K562 (cell line): Measurements from ENCODE around the gene RAB41.

Experiments used
- CEBPB ChIP-seq: fragments of 450-650 bp; IDR thresholded peaks from 2 replicates; pipeline ENCODE4 v1.6.1; 2016; ENCODE audit warnings: missing genetic modification characterization, missing compliant biosample characterization
- CTCF ChIP-seq, 3 experiments: IDR thresholded peaks in 2 of 3; conservative IDR thresholded peaks in 1 of 3; 2 replicates each; pipeline ENCODE4 v1.5.1; 2011 to 2012; ENCODE audit warnings: low read length in 3 of 3, mild to moderate bottlenecking in 3 of 3, control low read depth in 2 of 3, improper control_type of control experiment in 1 of 3, inconsistent platforms in 1 of 3, low read depth in 1 of 3, mixed read lengths in 1 of 3, moderate library complexity in 1 of 3; ENCODE audit not compliant: insufficient read depth in 2 of 3
- FOXK2 ChIP-seq, 2 experiments: fragments of 450-650 bp; IDR thresholded peaks in 1 of 2; conservative IDR thresholded peaks in 1 of 2; 2 replicates each; pipeline ENCODE4 v1.6.1; 2016; ENCODE audit warnings: low read depth in 2 of 2, mild to moderate bottlenecking in 1 of 2
- SETDB1 ChIP-seq: IDR thresholded peaks from one replicate; pipeline ENCODE4 v1.6.1; 2012; ENCODE audit warnings: low read length, control low read depth, inconsistent platforms
- SOX6 ChIP-seq: fragments of 450-650 bp; IDR thresholded peaks from 2 replicates; pipeline ENCODE4 v1.6.1; 2014; ENCODE audit warnings: mild to moderate bottlenecking
- USF1 ChIP-seq: sonication (generic); formaldehyde crosslinking; IDR thresholded peaks from 2 replicates; pipeline ENCODE4 v1.9.0; 2022; ENCODE audit warnings: mild to moderate bottlenecking, missing genetic modification reagents
- ZNF75A ChIP-seq: fragments of 450-650 bp; formaldehyde crosslinking; IDR thresholded peaks from 2 replicates; pipeline ENCODE4 v1.4.0; 2020; ENCODE audit warnings: mild to moderate bottlenecking

DNA sequence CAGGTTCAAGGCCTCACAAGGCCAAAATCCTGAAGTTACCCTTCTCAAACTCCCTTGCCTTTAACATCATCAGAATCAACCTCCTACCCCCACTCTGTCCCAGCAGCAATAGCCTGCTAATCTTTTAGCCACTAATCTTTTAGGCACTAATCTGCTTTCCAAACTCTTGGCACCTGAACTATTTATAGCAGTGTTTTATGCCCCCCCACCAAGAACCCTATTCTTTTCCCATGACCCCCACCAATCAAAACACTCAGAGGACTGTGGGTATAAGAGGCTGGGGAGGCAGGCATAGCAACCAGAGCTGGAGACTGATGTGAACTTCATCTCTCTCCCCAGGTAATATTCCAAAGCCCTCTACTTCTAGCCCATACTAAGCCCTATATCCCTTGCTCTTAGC, 13.9 kb upstream of the RAB41 start, which contains the start of gene ARR3:
- TF ChIP-seq SETDB1 (no peak), FOXK2 (conservative IDR thresholded peaks at IDR 0.05 in 1 of 2, IDR thresholded peaks at IDR 0.05 in 1 of 2; ENCODE audit: low read depth in 2 of 2) (no peak), CEBPB (tag) (no peak), CTCF (IDR thresholded peaks at IDR 0.05 in 2 of 3, conservative IDR thresholded peaks at IDR 0.05 in 1 of 3; ENCODE audit: insufficient read depth in 2 of 3, low read depth in 1 of 3, low read length in 3 of 3) (no peak), SOX6 (no peak), USF1 (no peak), ZNF75A (CRISPR knock-in tag) (no peak)
